Body of pancreas (tissue), 4 donors: ENCODE results near the gene ZNF473.
"Not testable (repeated sequence)": the region's sequence is repeated elsewhere in the genome, so short reads cannot be mapped to it uniquely, and the experiment has no call there.

Source experiments
- POLR2A ChIP-seq, 3 donors: fragments of 450-650 bp; IDR thresholded peaks; one replicate each; pipeline ENCODE4 v1.6.1; 2016; ENCODE audit warnings: antibody characterized with exemption in 3 of 3, mild to moderate bottlenecking in 2 of 3
- TF ChIP-seq, protein P1 (sequence below), 7 experiments: fragments of 450-650 bp in 4 of 7; fragments of 200-600 bp in 3 of 7; sonication (generic) in 3 of 7; IDR thresholded peaks; one replicate each; pipeline ENCODE4 v1.5.1; 2016 to 2019; ENCODE audit warnings: antibody characterized with exemption in 7 of 7

DNA sequence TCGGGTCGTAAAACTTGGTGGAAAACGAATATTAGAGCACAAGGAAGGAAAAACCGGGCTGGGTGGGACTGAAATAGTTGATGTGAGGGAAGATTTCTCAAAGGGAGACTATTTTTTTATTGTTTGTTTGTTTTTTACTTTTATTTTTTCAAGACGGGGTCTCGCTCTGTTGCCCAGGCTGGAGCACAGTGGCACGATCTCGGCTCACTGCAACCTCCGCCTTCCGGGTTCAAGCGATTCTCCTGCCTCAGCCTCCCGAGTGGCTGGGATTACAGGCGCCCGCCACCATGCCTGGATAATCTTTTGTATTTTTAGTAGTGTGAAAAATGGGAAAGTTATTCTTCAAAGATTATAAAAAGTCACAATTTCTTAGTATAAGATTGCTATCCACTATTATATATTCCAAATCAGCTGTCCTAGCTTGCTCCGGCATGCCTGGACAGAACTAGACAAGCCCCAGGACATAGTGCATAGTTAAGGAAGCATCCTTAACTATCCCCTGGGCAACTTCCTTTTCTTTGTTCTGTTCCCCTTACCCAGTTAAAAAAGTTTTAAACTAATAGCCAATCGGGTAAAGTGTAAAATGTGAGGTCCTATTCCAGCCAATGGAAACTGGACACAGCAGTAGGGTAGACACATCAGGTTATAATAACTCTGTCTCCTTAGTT lies 25.6 kb downstream of the ZNF473 start:
- TF ChIP-seq, protein P1, sequence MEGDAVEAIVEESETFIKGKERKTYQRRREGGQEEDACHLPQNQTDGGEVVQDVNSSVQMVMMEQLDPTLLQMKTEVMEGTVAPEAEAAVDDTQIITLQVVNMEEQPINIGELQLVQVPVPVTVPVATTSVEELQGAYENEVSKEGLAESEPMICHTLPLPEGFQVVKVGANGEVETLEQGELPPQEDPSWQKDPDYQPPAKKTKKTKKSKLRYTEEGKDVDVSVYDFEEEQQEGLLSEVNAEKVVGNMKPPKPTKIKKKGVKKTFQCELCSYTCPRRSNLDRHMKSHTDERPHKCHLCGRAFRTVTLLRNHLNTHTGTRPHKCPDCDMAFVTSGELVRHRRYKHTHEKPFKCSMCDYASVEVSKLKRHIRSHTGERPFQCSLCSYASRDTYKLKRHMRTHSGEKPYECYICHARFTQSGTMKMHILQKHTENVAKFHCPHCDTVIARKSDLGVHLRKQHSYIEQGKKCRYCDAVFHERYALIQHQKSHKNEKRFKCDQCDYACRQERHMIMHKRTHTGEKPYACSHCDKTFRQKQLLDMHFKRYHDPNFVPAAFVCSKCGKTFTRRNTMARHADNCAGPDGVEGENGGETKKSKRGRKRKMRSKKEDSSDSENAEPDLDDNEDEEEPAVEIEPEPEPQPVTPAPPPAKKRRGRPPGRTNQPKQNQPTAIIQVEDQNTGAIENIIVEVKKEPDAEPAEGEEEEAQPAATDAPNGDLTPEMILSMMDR (IDR thresholded peaks at IDR 0.05), result not testable (repeated sequence)
- not testable (repeated sequence) for TF ChIP-seq POLR2A (IDR thresholded peaks at IDR 0.05)
